Bronchial epithelial cell (primary cell): ENCODE data around the gene ABCC1. TPM values are rescaled to one million over a fixed set of nuclear protein-coding genes. Genes with fewer than 3 reads are reported as not detected.

Experiments used
- DNase-seq: peaks from one replicate; pipeline ENCODE4 v3.0.0-alpha.2; 2010; ENCODE audit warnings: low read depth
- FAIRE-seq: peaks from 2 replicates; lab custom pipeline; 2011; peaks lifted over from hg19 to GRCh38; lab: Jason Lieb, UNC
- H3K27me3 ChIP-seq: 2 replicates; pipeline ENCODE4 v1.5.1; 2011; ENCODE audit warnings: low read length; ENCODE audit not compliant: control insufficient read depth, insufficient read depth
- H3K36me3 ChIP-seq: 2 replicates; pipeline ENCODE4 v1.5.1; 2011; ENCODE audit warnings: low read length; ENCODE audit not compliant: control insufficient read depth, insufficient read depth
- H3K4me3 ChIP-seq: 2 replicates; pipeline ENCODE4 v1.5.1; 2011; ENCODE audit warnings: mild to moderate bottlenecking, low read depth, low read length, control low read depth
- total RNA-seq: library from RNA; depleted of rRNA; stranded (reverse); fragments of >200 nt; gene quantifications from 2 replicates; pipeline ENCODE4 v1.2.1, GENCODE V29; 2014
- TF ChIP-seq, protein P1 (sequence below): IDR thresholded peaks from 2 replicates; pipeline ENCODE4 v1.5.1; 2011; ENCODE audit warnings: mild to moderate bottlenecking, moderate library complexity, low read length, control low read depth, inconsistent platforms; ENCODE audit not compliant: insufficient read depth, severe bottlenecking

The ABCC1 gene
- total RNA-seq, 1 donor from 2014 or later, result 31.3 TPM

DNA sequence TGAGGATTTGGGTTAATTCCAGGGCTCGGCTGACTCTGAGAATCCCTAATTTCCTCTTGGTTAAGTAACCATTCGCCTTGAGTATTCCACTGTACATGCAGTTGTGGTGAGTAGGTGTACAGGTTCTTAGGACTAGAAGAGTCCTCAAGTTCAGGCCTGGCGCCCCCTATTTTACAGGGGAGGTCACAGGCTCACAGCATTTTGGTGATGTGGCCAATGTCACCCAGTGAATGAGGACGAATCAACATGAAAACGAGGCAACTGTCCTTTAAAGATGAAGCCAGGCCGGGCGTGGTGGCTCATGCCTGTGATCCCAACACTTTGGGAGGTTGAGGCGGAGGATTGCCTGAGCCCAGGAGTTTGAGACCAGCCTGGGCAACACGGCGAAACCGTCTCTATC is 218.5 kb downstream of the ABCC1 start:
- Histone ChIP-seq H3K27me3 (no peaks in the 10 kb centered on the region), H3K36me3 (no peaks in the 10 kb centered on the region), H3K4me3 (no peak overlapping the region)
- FAIRE-seq (peak; percentile 32), DNase-seq (no peak)
- TF ChIP-seq, protein P1, sequence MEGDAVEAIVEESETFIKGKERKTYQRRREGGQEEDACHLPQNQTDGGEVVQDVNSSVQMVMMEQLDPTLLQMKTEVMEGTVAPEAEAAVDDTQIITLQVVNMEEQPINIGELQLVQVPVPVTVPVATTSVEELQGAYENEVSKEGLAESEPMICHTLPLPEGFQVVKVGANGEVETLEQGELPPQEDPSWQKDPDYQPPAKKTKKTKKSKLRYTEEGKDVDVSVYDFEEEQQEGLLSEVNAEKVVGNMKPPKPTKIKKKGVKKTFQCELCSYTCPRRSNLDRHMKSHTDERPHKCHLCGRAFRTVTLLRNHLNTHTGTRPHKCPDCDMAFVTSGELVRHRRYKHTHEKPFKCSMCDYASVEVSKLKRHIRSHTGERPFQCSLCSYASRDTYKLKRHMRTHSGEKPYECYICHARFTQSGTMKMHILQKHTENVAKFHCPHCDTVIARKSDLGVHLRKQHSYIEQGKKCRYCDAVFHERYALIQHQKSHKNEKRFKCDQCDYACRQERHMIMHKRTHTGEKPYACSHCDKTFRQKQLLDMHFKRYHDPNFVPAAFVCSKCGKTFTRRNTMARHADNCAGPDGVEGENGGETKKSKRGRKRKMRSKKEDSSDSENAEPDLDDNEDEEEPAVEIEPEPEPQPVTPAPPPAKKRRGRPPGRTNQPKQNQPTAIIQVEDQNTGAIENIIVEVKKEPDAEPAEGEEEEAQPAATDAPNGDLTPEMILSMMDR, result no peak

DNA sequence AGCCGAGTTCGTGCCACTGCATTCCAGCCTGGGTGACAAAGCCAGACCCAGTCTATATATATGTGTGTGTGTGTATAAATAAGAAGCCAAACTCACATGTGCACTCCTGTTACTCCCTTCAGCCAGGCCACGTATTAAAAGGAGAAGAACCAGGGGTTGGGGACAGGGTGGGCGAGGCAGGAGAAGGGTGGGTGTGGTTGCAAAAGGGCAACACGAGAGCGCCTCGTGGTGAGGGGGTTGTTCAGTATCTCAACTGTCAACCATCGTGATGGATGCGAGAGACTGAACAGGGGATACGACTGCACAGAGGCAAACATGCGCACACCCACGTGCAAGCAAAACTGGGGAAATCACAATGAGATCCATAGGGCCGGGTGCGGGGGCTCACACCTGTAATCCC is 219.0 kb downstream of the ABCC1 start:
- DNase-seq (no peak), FAIRE-seq (no peak)
- TF ChIP-seq, protein P1, result no peak
- no peaks in the 10 kb centered on the region for H3K36me3 ChIP-seq
- H3K27me3 ChIP-seq, result no peaks in the 10 kb centered on the region
- no peak overlapping the region for H3K4me3 ChIP-seq

DNA sequence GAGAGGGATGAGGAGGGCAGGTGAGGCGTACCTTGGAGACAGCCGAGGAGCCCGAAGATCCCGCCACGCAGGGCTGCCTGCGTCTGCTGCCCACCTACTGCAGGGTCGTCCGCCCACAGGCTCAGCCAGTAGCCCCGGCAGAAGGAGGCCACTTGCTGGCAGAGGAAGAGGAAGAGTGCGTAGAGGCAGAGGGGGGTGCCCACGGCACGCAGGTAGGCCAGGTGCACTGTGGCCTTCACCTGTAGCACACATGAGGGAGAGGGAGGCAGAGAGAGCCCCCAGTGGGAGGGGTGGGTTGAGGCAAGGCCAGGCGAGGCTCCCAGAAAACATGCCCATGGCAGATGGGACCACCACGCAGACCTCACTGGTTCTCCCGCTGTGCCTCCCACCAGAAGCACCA is 220.2 kb downstream of the ABCC1 start:
- TF ChIP-seq, protein P1, result no peak

DNA sequence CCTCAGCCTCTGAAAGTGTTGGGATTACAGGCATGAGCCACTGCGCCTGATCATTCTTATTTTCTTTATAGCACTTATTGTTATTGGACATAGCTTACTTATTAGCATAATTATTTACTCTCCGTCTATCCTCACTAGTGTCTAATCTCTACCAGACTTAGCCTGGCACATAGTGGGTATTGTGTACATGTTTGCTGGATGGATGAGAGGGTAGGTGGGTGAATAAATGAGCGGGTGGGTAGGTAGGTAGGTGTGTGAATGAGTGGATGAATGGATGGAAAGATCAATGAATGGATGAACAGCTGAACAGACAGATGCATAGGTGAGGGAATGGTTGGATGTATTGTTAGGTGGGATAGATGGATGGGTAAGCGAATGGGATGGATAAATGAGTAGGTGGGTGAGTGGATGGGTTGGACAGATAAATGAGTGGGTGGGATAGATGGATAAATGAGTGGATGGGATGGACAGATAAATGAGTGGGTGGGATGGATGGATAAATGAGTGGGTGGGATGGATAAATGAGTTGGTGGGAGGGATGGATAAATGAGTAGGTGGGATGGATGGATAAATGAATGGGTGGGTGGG is 222.0 kb downstream of the ABCC1 start:
- Histone ChIP-seq H3K4me3 (no peak overlapping the region), H3K27me3 (no peaks in the 10 kb centered on the region), H3K36me3 (no peaks in the 10 kb centered on the region)
- DNase-seq, result no peak
- TF ChIP-seq, protein P1, result no peak
- FAIRE-seq, result no peak

More for the DNA sequence above, 220.2 kb downstream of the ABCC1 start:
- DNase-seq (no peak), FAIRE-seq (no peak)
- Histone ChIP-seq H3K4me3 (no peak overlapping the region), H3K36me3 (no peaks in the 10 kb centered on the region), H3K27me3 (no peaks in the 10 kb centered on the region)

DNA sequence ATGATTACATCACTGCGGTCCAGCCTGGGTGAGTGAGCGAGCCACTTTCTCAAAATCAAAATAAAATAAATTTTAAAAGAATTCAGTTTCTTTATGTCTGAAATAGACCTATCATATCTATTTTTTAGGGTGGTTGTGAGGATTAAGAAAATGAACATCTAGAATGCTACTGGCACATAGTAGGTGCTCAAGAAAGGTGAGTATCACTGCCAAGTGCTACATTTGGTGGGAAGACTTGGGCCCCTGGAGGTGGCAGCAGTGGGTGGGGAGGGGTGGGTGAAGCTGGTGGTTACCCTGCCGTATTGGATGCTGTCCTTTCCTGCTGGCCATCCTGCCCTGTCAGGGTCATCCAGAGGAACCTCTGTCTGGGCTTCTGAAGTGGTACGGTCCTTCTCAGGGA is 223.6 kb downstream of the ABCC1 start:
- no peaks in the 10 kb centered on the region for H3K36me3 ChIP-seq
- no peak for DNase-seq
- no peaks in the 10 kb centered on the region for H3K27me3 ChIP-seq
- TF ChIP-seq, protein P1, result no peak
- FAIRE-seq, result no peak
- no peak overlapping the region for H3K4me3 ChIP-seq

DNA sequence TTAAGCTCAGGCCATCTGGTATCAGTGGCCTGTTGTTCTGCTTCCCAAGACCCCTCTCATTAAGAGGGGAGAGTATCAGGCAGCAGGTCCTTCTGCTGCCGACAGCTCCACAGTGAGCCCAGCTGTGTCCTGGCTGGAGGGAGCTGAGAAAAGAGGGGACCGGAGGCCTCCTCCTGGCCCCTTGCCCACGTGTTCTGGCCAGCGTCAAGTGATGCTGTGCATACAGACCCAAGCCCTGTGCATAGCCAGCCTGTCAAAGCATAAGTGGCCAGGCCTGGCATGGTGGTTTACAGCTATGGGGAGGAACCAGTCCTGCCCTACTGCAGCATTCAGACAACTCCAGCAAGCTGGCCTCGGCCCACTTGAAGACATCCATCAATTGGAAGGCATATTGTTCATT is 225.9 kb downstream of the ABCC1 start:
- FAIRE-seq (no peak), DNase-seq (no peak)
- no peak overlapping the region for H3K4me3 ChIP-seq
- H3K27me3 ChIP-seq, result no peaks in the 10 kb centered on the region
- no peaks in the 10 kb centered on the region for H3K36me3 ChIP-seq
- TF ChIP-seq, protein P1, result no peak
